ENCODE results near the gene SF3A2.

GRCh38 chr19:2192862-2193261 lies 43.8 kb upstream of the SF3A2 start:
- TF ChIP-seq HDAC2 (IDR thresholded peaks at IDR 0.05) (no peak), SP1 (IDR thresholded peaks at IDR 0.05; ENCODE audit: low read depth, low read length) (no peak), CTCF (IDR thresholded peaks at IDR 0.05 in 2 of 3, conservative IDR thresholded peaks at IDR 0.05 in 1 of 3; ENCODE audit: control insufficient read depth in 2 of 3, extremely low read depth in 1 of 3, insufficient read depth in 1 of 3, low read depth in 3 of 3, low read length in 3 of 3) (no peak), JUND (IDR thresholded peaks at IDR 0.05; ENCODE audit: low read depth, low read length) (no peak), TBL1XR1 (IDR thresholded peaks at IDR 0.05; ENCODE audit: low read depth, low read length) (no peak), NR2C2 (IDR thresholded peaks at IDR 0.05; ENCODE audit: borderline replicate concordance, control insufficient read depth, insufficient read length, low read depth) (no peak), BHLHE40 (IDR thresholded peaks at IDR 0.05; ENCODE audit: borderline replicate concordance in 1 of 2, low read depth in 2 of 2, low read length in 1 of 2) (no peak), PAX8 (IDR thresholded peaks at IDR 0.05) (no peak)
